K562 (cell line): ENCODE data around the gene CABP4. TPM values are rescaled to one million over a fixed set of nuclear protein-coding genes. Genes with fewer than 3 reads are reported as not detected.

ENCODE experiments used
- CBFA2T2 ChIP-seq: fragments of 450-650 bp; conservative IDR thresholded peaks from 2 replicates; pipeline ENCODE4 v1.6.1; 2017; ENCODE audit warnings: mild to moderate bottlenecking
- HMG20A ChIP-seq: fragments of 450-650 bp; formaldehyde crosslinking; conservative IDR thresholded peaks from 2 replicates; pipeline ENCODE4 v1.4.0; 2020; ENCODE audit warnings: mild to moderate bottlenecking, mixed read lengths
- NKRF ChIP-seq: fragments of 450-650 bp; IDR thresholded peaks from 2 replicates; pipeline ENCODE4 v1.6.1; 2016; ENCODE audit warnings: borderline replicate concordance
- POLR3A ChIP-seq: IDR thresholded peaks from 2 replicates; pipeline ENCODE4 v1.6.1; 2011; ENCODE audit warnings: borderline replicate concordance, mild to moderate bottlenecking, moderate library complexity; ENCODE audit not compliant: insufficient read length, insufficient read depth; ENCODE audit errors: extremely low read depth
- polyA plus RNA-seq, 8 experiments: library from polyadenylated mRNA; depleted of rRNA in 4 of 8; stranded (reverse) in 5 of 8; unstranded in 3 of 8; fragments of >200 nt; fragmentation: Nextera tagmentation in 2 of 8; fragmentation: Illumina TruSeq in 1 of 8; extraction: Ambion mirVana in 2 of 8; extraction: Trizol in 1 of 8; gene quantifications; 2 replicates each; pipeline versions ENCODE4 v1.2.1 to v1.2.3, GENCODE V29; 2011 to 2014; ENCODE audit warnings: inconsistent platforms in 1 of 8, missing spikeins in 1 of 8
- total RNA-seq, 7 experiments: library from RNA; depleted of rRNA in 6 of 7; stranded (reverse); fragments of >200 nt in 6 of 7; fragmentation: Illumina TruSeq in 2 of 7; extraction: Trizol in 2 of 7; gene quantifications; 2 replicates each; pipeline versions ENCODE4 v1.2.1 to v1.2.3, GENCODE V29; 2011 to 2021; ENCODE audit warnings: low replicate concordance in 1 of 7
- TF ChIP-seq, protein P1 (sequence below): fragments of 450-650 bp; IDR thresholded peaks from 2 replicates; pipeline ENCODE4 v1.6.1; 2016; ENCODE audit warnings: low read depth
- TF ChIP-seq, protein P2 (sequence below): IDR thresholded peaks from 3 replicates; pipeline ENCODE4 v1.6.1; 2011; ENCODE audit warnings: borderline replicate concordance, mild to moderate bottlenecking, moderate library complexity; ENCODE audit not compliant: insufficient read length; ENCODE audit errors: extremely low read depth
- TF ChIP-seq, protein P3 (sequence below), 3 experiments: IDR thresholded peaks in 2 of 3; conservative IDR thresholded peaks in 1 of 3; 2 replicates each; pipeline ENCODE4 v1.5.1; 2011 to 2012; ENCODE audit warnings: low read length in 3 of 3, mild to moderate bottlenecking in 3 of 3, control low read depth in 2 of 3, improper control_type of control experiment in 1 of 3, inconsistent platforms in 1 of 3, low read depth in 1 of 3, mixed read lengths in 1 of 3, moderate library complexity in 1 of 3; ENCODE audit not compliant: insufficient read depth in 2 of 3
- TF ChIP-seq, protein P4 (sequence below), 3 experiments: fragments of 200-800 bp in 1 of 3; sonication (Bioruptor generic) in 1 of 3; sonication (generic) in 1 of 3; formaldehyde crosslinking in 1 of 3; IDR thresholded peaks; 2 replicates each; pipeline versions ENCODE4 v1.6.1 to v1.8.0; 2016 to 2022; ENCODE audit warnings: mild to moderate bottlenecking in 2 of 3, missing compliant biosample characterization in 2 of 3, missing genetic modification characterization in 2 of 3, missing genetic modification reagents in 1 of 3

The CABP4 gene
- total and polyA plus RNA-seq, 9 of the 15 experiments (the other 6 are each of a cell fraction or from before 2014, with no cell fraction given): 0.11 TPM; not detected in 8

- TF ChIP-seq, protein P1, sequence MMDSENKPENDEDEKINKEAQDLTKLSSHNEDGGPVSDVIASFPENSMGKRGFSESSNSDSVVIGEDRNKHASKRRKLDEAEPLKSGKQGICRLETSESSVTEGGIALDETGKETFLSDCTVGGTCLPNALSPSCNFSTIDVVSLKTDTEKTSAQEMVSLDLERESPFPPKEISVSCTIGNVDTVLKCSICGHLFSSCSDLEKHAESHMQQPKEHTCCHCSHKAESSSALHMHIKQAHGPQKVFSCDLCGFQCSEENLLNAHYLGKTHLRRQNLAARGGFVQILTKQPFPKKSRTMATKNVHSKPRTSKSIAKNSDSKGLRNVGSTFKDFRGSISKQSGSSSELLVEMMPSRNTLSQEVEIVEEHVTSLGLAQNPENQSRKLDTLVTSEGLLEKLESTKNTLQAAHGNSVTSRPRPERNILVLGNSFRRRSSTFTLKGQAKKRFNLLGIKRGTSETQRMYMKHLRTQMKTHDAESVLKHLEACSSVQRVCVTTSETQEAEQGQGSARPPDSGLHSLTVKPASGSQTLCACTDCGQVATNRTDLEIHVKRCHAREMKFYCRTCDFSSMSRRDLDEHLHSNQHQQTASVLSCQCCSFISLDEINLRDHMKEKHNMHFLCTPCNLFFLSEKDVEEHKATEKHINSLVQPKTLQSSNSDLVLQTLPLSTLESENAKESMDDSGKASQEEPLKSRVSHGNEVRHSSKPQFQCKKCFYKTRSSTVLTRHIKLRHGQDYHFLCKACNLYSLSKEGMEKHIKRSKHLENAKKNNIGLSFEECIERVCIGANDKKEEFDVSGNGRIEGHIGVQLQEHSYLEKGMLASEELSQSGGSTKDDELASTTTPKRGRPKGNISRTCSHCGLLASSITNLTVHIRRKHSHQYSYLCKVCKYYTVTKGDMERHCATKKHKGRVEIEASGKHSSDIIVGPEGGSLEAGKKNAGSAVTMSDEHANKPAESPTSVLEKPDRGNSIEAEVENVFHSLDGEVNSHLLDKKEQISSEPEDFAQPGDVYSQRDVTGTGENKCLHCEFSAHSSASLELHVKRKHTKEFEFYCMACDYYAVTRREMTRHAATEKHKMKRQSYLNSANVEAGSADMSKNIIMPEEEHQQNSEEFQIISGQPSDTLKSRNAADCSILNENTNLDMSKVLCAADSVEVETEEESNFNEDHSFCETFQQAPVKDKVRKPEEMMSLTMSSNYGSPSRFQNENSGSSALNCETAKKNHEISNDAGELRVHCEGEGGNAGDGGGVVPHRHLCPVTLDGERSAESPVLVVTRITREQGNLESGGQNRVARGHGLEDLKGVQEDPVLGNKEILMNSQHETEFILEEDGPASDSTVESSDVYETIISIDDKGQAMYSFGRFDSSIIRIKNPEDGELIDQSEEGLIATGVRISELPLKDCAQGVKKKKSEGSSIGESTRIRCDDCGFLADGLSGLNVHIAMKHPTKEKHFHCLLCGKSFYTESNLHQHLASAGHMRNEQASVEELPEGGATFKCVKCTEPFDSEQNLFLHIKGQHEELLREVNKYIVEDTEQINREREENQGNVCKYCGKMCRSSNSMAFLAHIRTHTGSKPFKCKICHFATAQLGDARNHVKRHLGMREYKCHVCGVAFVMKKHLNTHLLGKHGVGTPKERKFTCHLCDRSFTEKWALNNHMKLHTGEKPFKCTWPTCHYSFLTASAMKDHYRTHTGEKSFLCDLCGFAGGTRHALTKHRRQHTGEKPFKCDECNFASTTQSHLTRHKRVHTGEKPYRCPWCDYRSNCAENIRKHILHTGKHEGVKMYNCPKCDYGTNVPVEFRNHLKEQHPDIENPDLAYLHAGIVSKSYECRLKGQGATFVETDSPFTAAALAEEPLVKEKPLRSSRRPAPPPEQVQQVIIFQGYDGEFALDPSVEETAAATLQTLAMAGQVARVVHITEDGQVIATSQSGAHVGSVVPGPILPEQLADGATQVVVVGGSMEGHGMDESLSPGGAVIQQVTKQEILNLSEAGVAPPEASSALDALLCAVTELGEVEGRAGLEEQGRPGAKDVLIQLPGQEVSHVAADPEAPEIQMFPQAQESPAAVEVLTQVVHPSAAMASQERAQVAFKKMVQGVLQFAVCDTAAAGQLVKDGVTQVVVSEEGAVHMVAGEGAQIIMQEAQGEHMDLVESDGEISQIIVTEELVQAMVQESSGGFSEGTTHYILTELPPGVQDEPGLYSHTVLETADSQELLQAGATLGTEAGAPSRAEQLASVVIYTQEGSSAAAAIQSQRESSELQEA: no peak
- TF ChIP-seq NKRF: no peak
- TF ChIP-seq POLR3A: no peak
- no peak for TF ChIP-seq HMG20A (CRISPR knock-in tag)
- TF ChIP-seq, protein P2, sequence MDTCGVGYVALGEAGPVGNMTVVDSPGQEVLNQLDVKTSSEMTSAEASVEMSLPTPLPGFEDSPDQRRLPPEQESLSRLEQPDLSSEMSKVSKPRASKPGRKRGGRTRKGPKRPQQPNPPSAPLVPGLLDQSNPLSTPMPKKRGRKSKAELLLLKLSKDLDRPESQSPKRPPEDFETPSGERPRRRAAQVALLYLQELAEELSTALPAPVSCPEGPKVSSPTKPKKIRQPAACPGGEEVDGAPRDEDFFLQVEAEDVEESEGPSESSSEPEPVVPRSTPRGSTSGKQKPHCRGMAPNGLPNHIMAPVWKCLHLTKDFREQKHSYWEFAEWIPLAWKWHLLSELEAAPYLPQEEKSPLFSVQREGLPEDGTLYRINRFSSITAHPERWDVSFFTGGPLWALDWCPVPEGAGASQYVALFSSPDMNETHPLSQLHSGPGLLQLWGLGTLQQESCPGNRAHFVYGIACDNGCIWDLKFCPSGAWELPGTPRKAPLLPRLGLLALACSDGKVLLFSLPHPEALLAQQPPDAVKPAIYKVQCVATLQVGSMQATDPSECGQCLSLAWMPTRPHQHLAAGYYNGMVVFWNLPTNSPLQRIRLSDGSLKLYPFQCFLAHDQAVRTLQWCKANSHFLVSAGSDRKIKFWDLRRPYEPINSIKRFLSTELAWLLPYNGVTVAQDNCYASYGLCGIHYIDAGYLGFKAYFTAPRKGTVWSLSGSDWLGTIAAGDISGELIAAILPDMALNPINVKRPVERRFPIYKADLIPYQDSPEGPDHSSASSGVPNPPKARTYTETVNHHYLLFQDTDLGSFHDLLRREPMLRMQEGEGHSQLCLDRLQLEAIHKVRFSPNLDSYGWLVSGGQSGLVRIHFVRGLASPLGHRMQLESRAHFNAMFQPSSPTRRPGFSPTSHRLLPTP: no peak
- TF ChIP-seq, protein P3, sequence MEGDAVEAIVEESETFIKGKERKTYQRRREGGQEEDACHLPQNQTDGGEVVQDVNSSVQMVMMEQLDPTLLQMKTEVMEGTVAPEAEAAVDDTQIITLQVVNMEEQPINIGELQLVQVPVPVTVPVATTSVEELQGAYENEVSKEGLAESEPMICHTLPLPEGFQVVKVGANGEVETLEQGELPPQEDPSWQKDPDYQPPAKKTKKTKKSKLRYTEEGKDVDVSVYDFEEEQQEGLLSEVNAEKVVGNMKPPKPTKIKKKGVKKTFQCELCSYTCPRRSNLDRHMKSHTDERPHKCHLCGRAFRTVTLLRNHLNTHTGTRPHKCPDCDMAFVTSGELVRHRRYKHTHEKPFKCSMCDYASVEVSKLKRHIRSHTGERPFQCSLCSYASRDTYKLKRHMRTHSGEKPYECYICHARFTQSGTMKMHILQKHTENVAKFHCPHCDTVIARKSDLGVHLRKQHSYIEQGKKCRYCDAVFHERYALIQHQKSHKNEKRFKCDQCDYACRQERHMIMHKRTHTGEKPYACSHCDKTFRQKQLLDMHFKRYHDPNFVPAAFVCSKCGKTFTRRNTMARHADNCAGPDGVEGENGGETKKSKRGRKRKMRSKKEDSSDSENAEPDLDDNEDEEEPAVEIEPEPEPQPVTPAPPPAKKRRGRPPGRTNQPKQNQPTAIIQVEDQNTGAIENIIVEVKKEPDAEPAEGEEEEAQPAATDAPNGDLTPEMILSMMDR (IDR thresholded peaks at IDR 0.05 in 2 of 3, conservative IDR thresholded peaks at IDR 0.05 in 1 of 3; ENCODE audit: insufficient read depth in 2 of 3, low read depth in 1 of 3, low read length in 3 of 3): 0 out of 6 replicates have a peak, but pooled peaks of 1 of the 3 experiments have one; percentile 4
- no peak for TF ChIP-seq CBFA2T2
- TF ChIP-seq, protein P4, sequence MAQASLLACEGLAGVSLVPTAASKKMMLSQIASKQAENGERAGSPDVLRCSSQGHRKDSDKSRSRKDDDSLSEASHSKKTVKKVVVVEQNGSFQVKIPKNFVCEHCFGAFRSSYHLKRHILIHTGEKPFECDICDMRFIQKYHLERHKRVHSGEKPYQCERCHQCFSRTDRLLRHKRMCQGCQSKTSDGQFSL (CRISPR knock-in tag; IDR thresholded peaks at IDR 0.05): no peak; the same call in 1 of the 2 replicates
- TF ChIP-seq, protein P4 (tag; IDR thresholded peaks at IDR 0.05): no peak
These were observed 34.3 kb upstream of the CABP4 start (continued) for GRCh38 chr11:67420646-67421429.
